Stomach (tissue), 9 donors: Measurements from ENCODE around the gene FTH1. TPM values are rescaled to one million over a fixed set of nuclear protein-coding genes. Genes with fewer than 3 reads are reported as not detected.

Experiments used
- DNase-seq, 2 donors: peaks; one replicate each; pipeline versions ENCODE4 v3.0.0 to v3.0.0-alpha.2; 2013 to 2019
- H3K27ac ChIP-seq, 5 donors: fragments of 200-600 bp in 4 of 5; sonication (generic) in 4 of 5; one replicate each; pipeline ENCODE4 v1.5.1; 2013 to 2019; ENCODE audit warnings: mild to moderate bottlenecking in 1 of 5, moderate library complexity in 1 of 5
- H3K27me3 ChIP-seq, 3 donors: fragments of 200-600 bp; sonication (generic); one replicate each; pipeline ENCODE4 v1.5.1; 2017 to 2019; ENCODE audit warnings: mixed run types in 1 of 3
- H3K36me3 ChIP-seq, 4 donors: fragments of 200-600 bp; sonication (generic); 1 replicate in 3 of 4; 2 replicates in 1 of 4; pipeline ENCODE4 v1.5.1; 2016 to 2019
- H3K4me1 ChIP-seq, 4 donors: fragments of 200-600 bp; sonication (generic); one replicate each; pipeline ENCODE4 v1.5.1; 2016 to 2019
- H3K4me3 ChIP-seq, 4 donors: fragments of 200-600 bp; sonication (generic) in 3 of 4; one replicate each; pipeline ENCODE4 v1.5.1; 2016 to 2019; ENCODE audit warnings: mild to moderate bottlenecking in 1 of 4
- H3K9me3 ChIP-seq, 4 donors: fragments of 200-600 bp; sonication (generic); one replicate each; pipeline ENCODE4 v1.5.1; 2016 to 2019
- EP300 ChIP-seq: sonication (generic); formaldehyde crosslinking; IDR thresholded peaks from one replicate; pipeline ENCODE4 v1.6.1; 2017; ENCODE audit warnings: antibody characterized with exemption
- POLR2A ChIP-seq, 4 donors: fragments of 450-650 bp; IDR thresholded peaks; one replicate each; pipeline ENCODE4 v1.6.1; 2016; ENCODE audit warnings: antibody characterized with exemption in 4 of 4, control low read depth in 2 of 4, mild to moderate bottlenecking in 1 of 4, moderate library complexity in 1 of 4
- POLR2AphosphoS5 ChIP-seq, 3 donors: sonication (generic); formaldehyde crosslinking; IDR thresholded peaks; one replicate each; pipeline ENCODE4 v1.6.1; 2016; ENCODE audit warnings: antibody characterized with exemption in 3 of 3
- WGBS, 5 donors: extraction: QIAGEN DNeasy Blood & Tissue Kit in 3 of 5; methylation state at CpG; one replicate each; pipeline versions ENCODE4 v1.1.5 to v1.1.7; 2013 to 2018; 5-methylcytosine and 5-hydroxymethylcytosine counted together
- intact Hi-C: fragments of 100-400 bp; cut with DNase I; formaldehyde crosslinking; loops from one replicate; pipeline ENCODE4 v1.15.1; 2023; ENCODE audit warnings: low total_unique reads
- polyA plus RNA-seq, 3 donors: library from polyadenylated mRNA; stranded (reverse); fragments of 200-250 nt; gene quantifications; one replicate each; pipeline ENCODE4 v1.2.3, GENCODE V29; 2013
- total RNA-seq, 5 donors: library from RNA; depleted of rRNA; stranded (reverse); fragments of >200 nt; gene quantifications; one replicate each; pipeline versions ENCODE4 v1.1.0 to v1.2.3, GENCODE V29; 2014 to 2016
- TF ChIP-seq, protein P1 (sequence below), 7 experiments: fragments of 450-650 bp in 4 of 7; fragments of 200-600 bp in 3 of 7; sonication (generic) in 3 of 7; IDR thresholded peaks; one replicate each; pipeline ENCODE4 v1.5.1; 2016 to 2019; ENCODE audit warnings: antibody characterized with exemption in 7 of 7, control low read depth in 2 of 7, mild to moderate bottlenecking in 1 of 7
- donor health status: healthy with polysubstance abuse.
- donor health status: Bipolar disorder and iron deficiency.
- donor health status: healthy.

The FTH1 gene
- total and polyA plus RNA-seq, 8 donors, result 703 to 8,523 (median 2,035) TPM

DNA sequence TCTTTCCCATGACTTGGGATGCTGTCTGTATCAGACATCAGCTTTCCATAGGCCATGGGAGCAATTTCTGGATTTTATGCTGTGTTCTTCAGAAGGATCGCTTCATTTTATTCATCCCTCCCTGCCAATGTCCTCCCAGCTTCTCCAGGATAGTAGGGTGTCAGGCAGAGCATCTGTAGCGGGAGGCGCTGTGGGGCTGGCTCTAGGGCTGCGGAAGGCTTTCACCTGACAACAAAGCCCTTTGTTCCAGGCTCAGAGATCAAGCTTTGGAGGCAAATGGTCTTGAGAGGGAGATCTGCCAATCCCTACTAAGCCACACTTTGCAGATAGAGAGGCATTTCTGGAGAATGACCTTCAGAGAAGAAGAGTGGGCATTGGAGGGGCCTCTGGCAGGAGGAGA is 29.5 kb upstream of the FTH1 start:
- Histone ChIP-seq H3K27me3 (no peaks in the 10 kb centered on the region), H3K36me3 (peaks cover 0 to 8% (median 0%) of the 10 kb centered on the region in 4 donors), H3K4me3 (no peak overlapping the region), H3K9me3 (peaks cover 0 to 16% (median 5%) of the 10 kb centered on the region in 4 donors), H3K27ac (no peak overlapping the region), H3K4me1 (peaks cover 0 to 8% (median 2%) of the 10 kb centered on the region in 4 donors)
- DNase-seq, result no peak
- intact Hi-C loops, result no loop called here
- WGBS, 5 donors, result 92 to 98% (median 97%) methylated on average over 4 of the region's 4 CpGs
- no peak for TF ChIP-seq POLR2A (IDR thresholded peaks at IDR 0.05)

DNA sequence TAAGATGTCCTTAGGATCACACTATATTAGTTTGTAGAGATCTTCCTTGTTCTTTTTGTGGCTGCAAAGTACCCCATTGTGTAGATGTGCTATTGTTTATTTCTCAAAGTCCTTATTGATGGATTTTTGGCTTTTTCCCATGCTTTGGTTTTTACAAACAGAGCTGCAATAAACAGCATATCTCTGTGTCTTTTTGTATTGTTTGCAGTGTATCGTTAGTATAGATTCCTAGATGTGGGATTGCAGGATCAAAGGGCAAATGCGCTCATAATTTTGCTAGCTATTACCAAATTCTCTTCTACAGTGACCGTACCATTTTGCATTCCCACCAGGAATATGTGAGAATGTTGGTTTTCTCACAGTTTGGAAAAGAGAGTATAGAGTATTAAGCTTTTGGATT is 27.5 kb upstream of the FTH1 start:
- DNase-seq, result no peak
- TF ChIP-seq POLR2A (IDR thresholded peaks at IDR 0.05) (no peak), POLR2AphosphoS5 (IDR thresholded peaks at IDR 0.05) (no peak), EP300 (no peak)
- TF ChIP-seq, protein P1, sequence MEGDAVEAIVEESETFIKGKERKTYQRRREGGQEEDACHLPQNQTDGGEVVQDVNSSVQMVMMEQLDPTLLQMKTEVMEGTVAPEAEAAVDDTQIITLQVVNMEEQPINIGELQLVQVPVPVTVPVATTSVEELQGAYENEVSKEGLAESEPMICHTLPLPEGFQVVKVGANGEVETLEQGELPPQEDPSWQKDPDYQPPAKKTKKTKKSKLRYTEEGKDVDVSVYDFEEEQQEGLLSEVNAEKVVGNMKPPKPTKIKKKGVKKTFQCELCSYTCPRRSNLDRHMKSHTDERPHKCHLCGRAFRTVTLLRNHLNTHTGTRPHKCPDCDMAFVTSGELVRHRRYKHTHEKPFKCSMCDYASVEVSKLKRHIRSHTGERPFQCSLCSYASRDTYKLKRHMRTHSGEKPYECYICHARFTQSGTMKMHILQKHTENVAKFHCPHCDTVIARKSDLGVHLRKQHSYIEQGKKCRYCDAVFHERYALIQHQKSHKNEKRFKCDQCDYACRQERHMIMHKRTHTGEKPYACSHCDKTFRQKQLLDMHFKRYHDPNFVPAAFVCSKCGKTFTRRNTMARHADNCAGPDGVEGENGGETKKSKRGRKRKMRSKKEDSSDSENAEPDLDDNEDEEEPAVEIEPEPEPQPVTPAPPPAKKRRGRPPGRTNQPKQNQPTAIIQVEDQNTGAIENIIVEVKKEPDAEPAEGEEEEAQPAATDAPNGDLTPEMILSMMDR (IDR thresholded peaks at IDR 0.05), result no peak
- H3K9me3 ChIP-seq, result peaks cover 0 to 15% (median 5%) of the 10 kb centered on the region in 4 donors
- no peak overlapping the region for H3K27ac ChIP-seq
- WGBS, 5 donors, result 69 to 87% (median 84%) methylated on average over 3 of the region's 3 CpGs
- no peak overlapping the region for H3K4me3 ChIP-seq
- H3K36me3 ChIP-seq, result peaks cover 0 to 8% (median 0%) of the 10 kb centered on the region in 4 donors
- intact Hi-C loops, result no loop called here
- H3K4me1 ChIP-seq, result no peaks in the 10 kb centered on the region
- H3K27me3 ChIP-seq, result no peaks in the 10 kb centered on the region

DNA sequence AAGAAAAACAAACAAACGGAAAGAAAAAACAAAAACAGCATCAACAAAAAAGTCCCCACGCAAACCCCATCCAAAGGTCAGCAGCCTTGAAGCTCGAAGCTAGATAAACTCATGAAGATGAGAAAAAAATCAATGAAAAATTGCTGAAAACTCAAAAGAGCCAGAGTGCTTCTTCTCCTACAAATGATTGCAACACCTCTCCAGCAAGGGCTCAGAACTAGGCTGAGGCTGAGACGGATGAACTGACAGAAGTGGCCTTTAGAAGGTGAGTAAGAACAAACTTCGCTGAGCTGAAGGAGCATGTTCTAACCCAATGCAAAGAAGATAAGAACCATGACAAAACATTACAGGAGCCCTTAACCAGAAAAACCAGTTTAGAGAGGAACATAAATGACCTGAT is 18.4 kb upstream of the FTH1 start:
- Histone ChIP-seq H3K27ac (peak overlapping the region; percentile 27 to 53 (median 40)), H3K9me3 (peaks cover 0 to 5% (median 0%) of the 10 kb centered on the region in 4 donors), H3K36me3 (no peaks in the 10 kb centered on the region), H3K4me3 (no peak overlapping the region), H3K27me3 (no peaks in the 10 kb centered on the region), H3K4me1 (peaks cover 6 to 20% (median 11%) of the 10 kb centered on the region in 4 donors)
- WGBS, 5 donors, result 36 to 67% (median 49%) methylated on average over 5 of the region's 5 CpGs
- intact Hi-C loops, result no loop called here
- peak in 2 of 3 donors; percentile 72 to 86 for TF ChIP-seq POLR2AphosphoS5 (IDR thresholded peaks at IDR 0.05)
- TF ChIP-seq, protein P1 (IDR thresholded peaks at IDR 0.05), result no peak
- no peak for TF ChIP-seq POLR2A (IDR thresholded peaks at IDR 0.05)
- DNase-seq, result peak; percentile 65 to 83

DNA sequence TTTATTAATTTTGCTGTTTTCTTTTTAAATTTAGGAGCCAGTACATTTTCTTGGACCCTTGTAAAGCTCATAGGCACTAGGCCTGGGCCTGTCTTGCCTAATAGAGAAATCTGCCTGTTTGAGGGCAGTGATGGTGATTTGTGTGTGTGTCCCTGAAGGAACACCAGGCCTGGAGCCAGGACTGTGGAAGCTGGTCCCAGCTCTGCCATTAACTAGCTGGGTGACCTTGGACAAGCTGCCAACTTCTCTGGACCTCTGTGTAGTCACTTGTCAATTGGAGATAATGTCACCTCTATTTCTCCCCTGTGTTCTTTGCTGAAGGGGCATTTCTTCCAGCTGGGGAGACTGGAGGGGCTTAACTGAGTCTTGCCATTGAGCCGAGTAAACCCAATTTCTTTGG is 16.0 kb upstream of the FTH1 start:
- intact Hi-C loops, result no loop called here
- H3K4me3 ChIP-seq, result no peak overlapping the region
- peaks cover 0 to 5% (median 0%) of the 10 kb centered on the region in 4 donors for H3K9me3 ChIP-seq
- WGBS, 5 donors, result 88 to 100% (median 92%) methylated on average over 1 of the region's 1 CpG
- peaks cover 19 to 36% (median 24%) of the 10 kb centered on the region in 4 donors for H3K4me1 ChIP-seq
- H3K36me3 ChIP-seq, result no peaks in the 10 kb centered on the region
- DNase-seq, result peak in 1 of 2 donors; percentile 64
- peak overlapping the region in 2 of 5 donors; percentile 2 to 22 for H3K27ac ChIP-seq
- H3K27me3 ChIP-seq, result no peaks in the 10 kb centered on the region
- TF ChIP-seq EP300 (no peak), POLR2A (IDR thresholded peaks at IDR 0.05) (no peak), POLR2AphosphoS5 (IDR thresholded peaks at IDR 0.05) (no peak)
- TF ChIP-seq, protein P1 (IDR thresholded peaks at IDR 0.05), result no peak

DNA sequence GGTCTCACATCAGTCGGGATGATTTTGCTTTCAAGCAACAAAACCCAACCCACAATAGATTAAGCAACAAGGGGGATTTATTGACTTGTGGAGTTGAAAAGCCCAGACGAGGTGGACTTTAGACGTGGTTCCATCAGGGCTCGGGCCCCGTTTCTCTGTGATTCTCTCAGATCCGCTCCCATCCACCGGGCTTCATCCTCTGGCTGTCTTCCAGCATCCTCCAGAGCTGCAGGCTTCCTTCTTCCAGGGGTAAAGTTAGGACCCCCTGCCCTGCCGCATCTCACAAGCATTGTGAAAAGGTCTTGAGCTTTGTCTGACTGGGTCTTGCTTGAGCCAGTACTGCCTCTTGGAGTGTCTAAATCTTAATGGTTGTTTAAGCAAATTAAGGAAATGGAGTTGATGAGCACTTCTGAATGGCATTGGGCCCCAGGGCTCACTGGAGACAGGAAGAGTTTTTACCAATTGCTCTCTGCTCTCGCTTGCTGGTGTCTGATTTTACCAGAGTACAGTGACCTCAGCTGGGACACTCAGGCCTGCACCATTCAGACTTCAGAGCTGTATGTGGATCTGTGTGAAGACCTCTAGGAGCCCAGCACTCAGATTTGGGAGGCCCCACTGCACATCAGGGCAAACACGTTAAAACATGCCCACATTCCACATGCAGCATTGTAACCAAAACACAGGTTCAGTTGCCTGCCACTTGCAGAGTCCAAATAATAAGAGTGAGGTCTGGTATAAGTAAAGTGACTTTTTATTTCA is 13.5 kb upstream of the FTH1 start:
- Histone ChIP-seq H3K27me3 (no peaks in the 10 kb centered on the region), H3K4me1 (peaks cover 37 to 55% (median 43%) of the 10 kb centered on the region in 4 donors), H3K9me3 (no peaks in the 10 kb centered on the region), H3K36me3 (no peaks in the 10 kb centered on the region), H3K27ac (peak overlapping the region in 1 of 5 donors; percentile 99), H3K4me3 (no peak overlapping the region)
- 72 to 86% (median 79%) methylated on average over 10 of the region's 10 CpGs for WGBS, 5 donors
- TF ChIP-seq POLR2AphosphoS5 (IDR thresholded peaks at IDR 0.05) (no peak), EP300 (no peak), POLR2A (IDR thresholded peaks at IDR 0.05) (no peak)
- TF ChIP-seq, protein P1 (IDR thresholded peaks at IDR 0.05), result no peak
- intact Hi-C loops, result no loop called here
- no peak for DNase-seq
